DOHH2 (cell line): Measurements from ENCODE around the gene ARHGEF16.

Source experiments
- H3F3A ChIP-seq: fragments of 200-600 bp; sonication (generic), shearing (Covaris generic); 2 replicates; pipeline ENCODE4 v1.6.0; 2016; ENCODE audit warnings: antibody characterized with exemption, mild to moderate bottlenecking; ENCODE audit not compliant: control insufficient read depth, insufficient read depth
- H3K27ac ChIP-seq: fragments of 200-600 bp; sonication (generic); 2 replicates; pipeline ENCODE4 v1.5.1; 2014; ENCODE audit warnings: low read depth, mild to moderate bottlenecking, low read length, moderate library complexity
- H3K27me3 ChIP-seq: fragments of 200-600 bp; sonication (generic); 2 replicates; pipeline ENCODE4 v1.6.1; 2014; ENCODE audit warnings: mild to moderate bottlenecking, low read length, mixed read lengths; ENCODE audit not compliant: control insufficient read depth
- H3K36me3 ChIP-seq: fragments of 200-600 bp; sonication (generic); 2 replicates; pipeline ENCODE4 v1.6.1; 2014; ENCODE audit warnings: mild to moderate bottlenecking, low read length, moderate library complexity, mixed read lengths; ENCODE audit not compliant: control insufficient read depth
- H3K4me1 ChIP-seq: fragments of 200-600 bp; sonication (generic); 2 replicates; pipeline ENCODE4 v1.6.1; 2014; ENCODE audit warnings: mild to moderate bottlenecking, low read length, mixed read lengths; ENCODE audit not compliant: control insufficient read depth
- H3K4me2 ChIP-seq: fragments of 200-600 bp; sonication (generic); 2 replicates; pipeline ENCODE4 v1.6.0; 2014; ENCODE audit warnings: mild to moderate bottlenecking, low read length, moderate library complexity
- H3K4me3 ChIP-seq: fragments of 200-600 bp; sonication (generic); 2 replicates; pipeline ENCODE4 v1.5.1; 2014; ENCODE audit warnings: mild to moderate bottlenecking, low read length, mixed read lengths
- H3K79me2 ChIP-seq: fragments of 200-600 bp; sonication (generic); 2 replicates; pipeline ENCODE4 v1.6.1; 2014; ENCODE audit warnings: mild to moderate bottlenecking, low read length, mixed read lengths; ENCODE audit not compliant: control insufficient read depth
- H3K9me2 ChIP-seq: fragments of 200-600 bp; sonication (generic); replicated peaks from 2 replicates; pipeline ENCODE4 v1.6.1; 2014; ENCODE audit warnings: mild to moderate bottlenecking, low read length, mixed read lengths; ENCODE audit not compliant: control insufficient read depth
- H3K9me3 ChIP-seq: fragments of 200-600 bp; sonication (generic); 2 replicates; pipeline ENCODE4 v1.6.1; 2014; ENCODE audit warnings: antibody characterized with exemption, low read length, mixed read lengths; ENCODE audit not compliant: control insufficient read depth, insufficient read depth
- H4K20me1 ChIP-seq: fragments of 200-600 bp; sonication (generic); 2 replicates; pipeline ENCODE4 v1.6.0; 2014; ENCODE audit warnings: low read depth, mild to moderate bottlenecking, antibody characterized with exemption, low read length, moderate library complexity; ENCODE audit not compliant: control insufficient read depth, insufficient read depth
- CTCF ChIP-seq: fragments of 200-600 bp; sonication (generic); IDR thresholded peaks from one replicate; pipeline ENCODE4 v1.5.1; 2014; ENCODE audit warnings: antibody characterized with exemption, mild to moderate bottlenecking, low read depth, low read length; ENCODE audit not compliant: poor library complexity, severe bottlenecking
- EZH2phosphoT487 ChIP-seq: fragments of 200-600 bp; sonication (generic); IDR thresholded peaks from 2 replicates; pipeline ENCODE4 v1.6.1; 2017; ENCODE audit warnings: borderline replicate concordance, mild to moderate bottlenecking, antibody characterized with exemption, low read length, moderate library complexity, mixed read lengths

ARHGEF16 gene

GRCh38 chr1:3481836-3482375 lies 27.4 kb downstream of the ARHGEF16 start:
- H3K27ac ChIP-seq: no peak overlapping the region
- no peaks in the 10 kb centered on the region for H4K20me1 ChIP-seq
- H3K79me2 ChIP-seq: no peaks in the 10 kb centered on the region
- no peak overlapping the region for H3K4me2 ChIP-seq
- no peaks in the 10 kb centered on the region for H3F3A ChIP-seq
- H3K36me3 ChIP-seq: no peaks in the 10 kb centered on the region
- TF ChIP-seq CTCF (no peak), EZH2phosphoT487 (no peak)
- H3K4me3 ChIP-seq: no peak overlapping the region
- H3K9me3 ChIP-seq: no peaks in the 10 kb centered on the region
- no peaks in the 10 kb centered on the region for H3K27me3 ChIP-seq
- H3K9me2 ChIP-seq: no peaks in the 10 kb centered on the region
- H3K4me1 ChIP-seq: no peaks in the 10 kb centered on the region

GRCh38 chr1:3482378-3482849 lies 27.9 kb downstream of the ARHGEF16 start:
- Histone ChIP-seq H3K9me3 (no peaks in the 10 kb centered on the region), H3K79me2 (no peaks in the 10 kb centered on the region), H3K27me3 (no peaks in the 10 kb centered on the region), H3K27ac (no peak overlapping the region), H3K9me2 (no peaks in the 10 kb centered on the region), H3K4me1 (no peaks in the 10 kb centered on the region), H3K4me2 (no peak overlapping the region), H3F3A (no peaks in the 10 kb centered on the region), H3K4me3 (no peak overlapping the region), H3K36me3 (no peaks in the 10 kb centered on the region), H4K20me1 (no peaks in the 10 kb centered on the region)
- TF ChIP-seq EZH2phosphoT487 (no peak), CTCF (peak; percentile 56)

- Histone ChIP-seq H3K4me1 (no peaks in the 10 kb centered on the region), H3K79me2 (no peaks in the 10 kb centered on the region), H3K27ac (no peak overlapping the region), H3F3A (no peaks in the 10 kb centered on the region), H3K9me3 (peaks cover 4% of the 10 kb centered on the region; the same call in 1 of the 2 replicates), H3K27me3 (no peaks in the 10 kb centered on the region), H3K9me2 (no peaks in the 10 kb centered on the region), H3K4me3 (no peak overlapping the region), H3K36me3 (no peaks in the 10 kb centered on the region), H4K20me1 (no peaks in the 10 kb centered on the region), H3K4me2 (no peak overlapping the region)
- TF ChIP-seq EZH2phosphoT487: no peak
- no peak for TF ChIP-seq CTCF
Measured at GRCh38 chr1:3483380-3483779, 28.9 kb downstream of the ARHGEF16 start.
